ENCODE results near the gene TUBA4B.
A peak's percentile ranks its signal among the peaks of the same experiment; 100 is the strongest.

The TUBA4B gene

GRCh38 chr2:219252900-219253752, at the start of gene TUBA4B:
Gene TUBA4B (plus strand): TSS chr2:219253243. CDS start chr2:219253408, 165 bp downstream.
- no peak for DNase-seq

- DNase-seq, result no peak
Measured at GRCh38 chr2:219204425-219205164, 48.4 kb upstream of the TUBA4B start.

- DNase-seq, result no peak
Measured at GRCh38 chr2:219205165-219205538, 47.9 kb upstream of the TUBA4B start.

GRCh38 chr2:219205981-219206327, 47.1 kb upstream of the TUBA4B start:
- DNase-seq, result no peak

GRCh38 chr2:219206328-219207133, 46.5 kb upstream of the TUBA4B start, which contains the start of gene ZFAND2B:
Gene ZFAND2B (plus strand): TSS chr2:219206782. CDS start chr2:219206988, 206 bp downstream.
- DNase-seq, result peak; percentile 59

- no peak for DNase-seq
Measured at GRCh38 chr2:219207134-219207883, 45.7 kb upstream of the TUBA4B start.

- DNase-seq, result no peak
Measured at GRCh38 chr2:219207884-219208740, 44.9 kb upstream of the TUBA4B start.

GRCh38 chr2:219209236-219210195, 43.5 kb upstream of the TUBA4B start:
- DNase-seq, result no peak

- DNase-seq, result no peak
Measured at GRCh38 chr2:219210196-219210885, 42.7 kb upstream of the TUBA4B start.

- DNase-seq, result no peak
Measured at GRCh38 chr2:219210886-219211362, 42.1 kb upstream of the TUBA4B start.

- no peak for DNase-seq
Measured at GRCh38 chr2:219213026-219213415, 40.0 kb upstream of the TUBA4B start.

- DNase-seq, result no peak
Measured at GRCh38 chr2:219213486-219214071, 39.5 kb upstream of the TUBA4B start.

GRCh38 chr2:219214141-219214540, 38.9 kb upstream of the TUBA4B start:
- DNase-seq, result no peak

GRCh38 chr2:219214786-219215185, 38.3 kb upstream of the TUBA4B start:
- no peak for DNase-seq

- DNase-seq, result no peak
Measured at GRCh38 chr2:219215871-219216534, 37.0 kb upstream of the TUBA4B start.

- DNase-seq, result no peak
Measured at GRCh38 chr2:219216535-219216915, 36.5 kb upstream of the TUBA4B start.

- DNase-seq, result no peak
Measured at GRCh38 chr2:219218217-219218731, 34.8 kb upstream of the TUBA4B start.
